ENCODE data around the gene KRTAP5-2. TPM values are rescaled to one million over a fixed set of nuclear protein-coding genes. Genes with fewer than 3 reads are reported as not detected.
A peak's percentile ranks its signal among the peaks of the same experiment; 100 is the strongest.
"Not testable (repeated sequence)": the region's sequence is repeated elsewhere in the genome, so short reads cannot be mapped to it uniquely, and the experiment has no call there.

The KRTAP5-2 gene
- total and polyA plus RNA-seq, 7 experiments from 2014 or later: not detected

DNA sequence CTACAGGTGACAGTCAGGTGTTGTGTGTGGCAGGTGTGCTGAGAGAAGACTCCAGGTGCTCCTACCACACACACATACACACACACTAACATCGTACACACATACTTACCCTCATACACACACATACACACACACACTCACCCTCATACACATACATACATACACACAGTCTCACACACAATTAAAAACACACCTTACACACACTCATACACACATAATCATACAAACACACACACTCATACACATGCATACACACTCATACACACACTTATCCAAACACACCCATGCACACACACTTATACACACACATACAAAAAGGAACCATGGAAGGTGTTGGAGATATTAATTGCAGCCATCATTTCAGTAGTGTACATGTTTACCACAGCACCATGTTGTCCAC, 5.5 kb upstream of the KRTAP5-2 start:
- DNase-seq (no peak), ATAC-seq (no peak)
- H3K27me3 ChIP-seq (ENCODE audit: control insufficient read depth in 2 of 2, insufficient read depth in 2 of 2, low read length in 2 of 2): peaks cover 0 to 4% of the 10 kb centered on the region in 2 donors
- H3K9me3 ChIP-seq (ENCODE audit: control insufficient read depth in 2 of 3, low read length in 3 of 3): no peaks in the 10 kb centered on the region
- intact Hi-C loops (cut with micrococcal nuclease): no loop called here
- ChIA-PET POLR2A (no interaction called here), CTCF (no interaction called here)
- no peaks in the 10 kb centered on the region for H3K36me3 ChIP-seq (ENCODE audit: control insufficient read depth in 2 of 3, insufficient read depth in 3 of 3, low read length in 3 of 3)
- no peaks in the 10 kb centered on the region for H3K9me3 Mint-ChIP-seq
- peaks cover 0 to 3% (median 0%) of the 10 kb centered on the region in 7 donors for H3K4me1 Mint-ChIP-seq
- no peaks in the 10 kb centered on the region for H3K4me1 ChIP-seq (ENCODE audit: control insufficient read depth in 2 of 2, insufficient read depth in 2 of 2, low read length in 2 of 2)
- no peak overlapping the region for H3K4me3 Mint-ChIP-seq
- H3K27ac Mint-ChIP-seq: no peak overlapping the region
- no peaks in the 10 kb centered on the region for H3K36me3 Mint-ChIP-seq
- no peak overlapping the region for H3K4me3 ChIP-seq (ENCODE audit: low read length)
- no peak overlapping the region for H3K27ac ChIP-seq (ENCODE audit: low read depth, low read length)
- H3K27me3 Mint-ChIP-seq: peaks cover 38 to 57% (median 51%) of the 10 kb centered on the region in 5 donors

GRCh38 chr11:1601663-1602062, 3.6 kb upstream of the KRTAP5-2 start:
- POLR2A ChIA-PET: not testable (repeated sequence)

DNA sequence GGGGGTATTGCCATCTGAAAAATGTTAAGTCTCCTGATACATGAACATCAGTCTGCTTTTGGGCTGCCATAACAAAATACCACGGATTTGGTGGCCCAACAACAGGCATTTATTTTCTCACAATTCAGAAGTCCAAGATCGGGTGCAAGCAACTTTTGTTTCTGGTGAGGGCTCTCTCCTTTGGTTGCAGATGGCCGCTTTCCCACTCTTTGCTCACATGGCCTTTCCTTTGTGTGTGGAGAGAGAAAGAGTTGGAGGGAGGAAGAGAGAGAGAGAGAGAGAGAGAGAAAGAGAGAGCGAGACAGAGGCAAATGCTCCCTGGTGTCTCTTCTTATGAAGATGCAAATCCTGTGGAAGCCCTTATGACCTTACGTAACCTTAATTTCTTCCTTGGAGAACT, 2.5 kb upstream of the KRTAP5-2 start:
- Mint-ChIP-seq H3K4me1 (peaks cover under 1 to 8% (median 3%) of the 10 kb centered on the region in 7 donors), H3K4me3 (no peak overlapping the region), H3K9me3 (no peaks in the 10 kb centered on the region), H3K27me3 (peaks cover 46 to 70% (median 56%) of the 10 kb centered on the region in 5 donors), H3K27ac (no peak overlapping the region), H3K36me3 (no peaks in the 10 kb centered on the region)
- CTCF ChIA-PET: interaction anchor here (0.6 kb wide), 1 partner anchor 28 kb away, joined by 4 read pairs; no protein-coding TSS in a partner anchor
- Histone ChIP-seq H3K4me1 (ENCODE audit: control insufficient read depth in 2 of 2, insufficient read depth in 2 of 2, low read length in 2 of 2) (peaks cover 0 to 4% of the 10 kb centered on the region in 2 donors), H3K36me3 (ENCODE audit: control insufficient read depth in 2 of 3, insufficient read depth in 3 of 3, low read length in 3 of 3) (no peaks in the 10 kb centered on the region), H3K4me3 (ENCODE audit: low read length) (no peak overlapping the region), H3K27ac (ENCODE audit: low read depth, low read length) (no peak overlapping the region), H3K27me3 (ENCODE audit: control insufficient read depth in 2 of 2, insufficient read depth in 2 of 2, low read length in 2 of 2) (peaks cover 0 to 4% of the 10 kb centered on the region in 2 donors), H3K9me3 (ENCODE audit: control insufficient read depth in 2 of 3, low read length in 3 of 3) (no peaks in the 10 kb centered on the region)
- DNase-seq (no peak), ATAC-seq (no peak)
- intact Hi-C loops (cut with micrococcal nuclease): no loop called here
- POLR2A ChIA-PET: no interaction called here

More at GRCh38 chr11:1601663-1602062, 3.6 kb upstream of the KRTAP5-2 start:
- H3K36me3 Mint-ChIP-seq; DNase-seq; H3K4me3 ChIP-seq (ENCODE audit: low read length); H3K27ac Mint-ChIP-seq; H3K9me3 Mint-ChIP-seq; ATAC-seq; H3K9me3 ChIP-seq (ENCODE audit: control insufficient read depth in 2 of 3, low read length in 3 of 3); H3K4me3 Mint-ChIP-seq; CTCF ChIA-PET; intact Hi-C loops (cut with micrococcal nuclease); H3K4me1 Mint-ChIP-seq; H3K36me3 ChIP-seq (ENCODE audit: control insufficient read depth in 2 of 3, insufficient read depth in 3 of 3, low read length in 3 of 3); H3K27me3 ChIP-seq (ENCODE audit: control insufficient read depth in 2 of 2, insufficient read depth in 2 of 2, low read length in 2 of 2); H3K27ac ChIP-seq (ENCODE audit: low read depth, low read length); H3K4me1 ChIP-seq (ENCODE audit: control insufficient read depth in 2 of 2, insufficient read depth in 2 of 2, low read length in 2 of 2): not testable (repeated sequence)
- H3K27me3 Mint-ChIP-seq: peaks cover 44 to 66% (median 57%) of the 10 kb centered on the region in 5 donors

GRCh38 chr11:1598816-1599215, 722 bp upstream of the KRTAP5-2 start:
- peaks cover 0 to 5% of the 10 kb centered on the region in 2 donors for H3K4me1 ChIP-seq (ENCODE audit: control insufficient read depth in 2 of 2, insufficient read depth in 2 of 2, low read length in 2 of 2)
- CTCF ChIA-PET: interaction anchor here (0.9 kb wide), 1 partner anchor 24 kb away, joined by 3 read pairs; no protein-coding TSS in a partner anchor
- Mint-ChIP-seq H3K36me3 (no peaks in the 10 kb centered on the region), H3K4me1 (peaks cover 5 to 14% (median 8%) of the 10 kb centered on the region in 7 donors), H3K27me3 (peaks cover 46 to 80% (median 57%) of the 10 kb centered on the region in 5 donors), H3K9me3 (no peaks in the 10 kb centered on the region), H3K27ac (no peak overlapping the region), H3K4me3 (no peak overlapping the region)
- POLR2A ChIA-PET: no interaction called here
- H3K4me3 ChIP-seq (ENCODE audit: low read length): no peak overlapping the region
- no peak for DNase-seq
- no peak for ATAC-seq
- no peaks in the 10 kb centered on the region for H3K9me3 ChIP-seq (ENCODE audit: control insufficient read depth in 2 of 3, low read length in 3 of 3)
- intact Hi-C loops (cut with micrococcal nuclease): no loop called here
- H3K36me3 ChIP-seq (ENCODE audit: control insufficient read depth in 2 of 3, insufficient read depth in 3 of 3, low read length in 3 of 3): no peaks in the 10 kb centered on the region
- no peaks in the 10 kb centered on the region for H3K27me3 ChIP-seq (ENCODE audit: control insufficient read depth in 2 of 2, insufficient read depth in 2 of 2, low read length in 2 of 2)
- no peak overlapping the region for H3K27ac ChIP-seq (ENCODE audit: low read depth, low read length)

DNA sequence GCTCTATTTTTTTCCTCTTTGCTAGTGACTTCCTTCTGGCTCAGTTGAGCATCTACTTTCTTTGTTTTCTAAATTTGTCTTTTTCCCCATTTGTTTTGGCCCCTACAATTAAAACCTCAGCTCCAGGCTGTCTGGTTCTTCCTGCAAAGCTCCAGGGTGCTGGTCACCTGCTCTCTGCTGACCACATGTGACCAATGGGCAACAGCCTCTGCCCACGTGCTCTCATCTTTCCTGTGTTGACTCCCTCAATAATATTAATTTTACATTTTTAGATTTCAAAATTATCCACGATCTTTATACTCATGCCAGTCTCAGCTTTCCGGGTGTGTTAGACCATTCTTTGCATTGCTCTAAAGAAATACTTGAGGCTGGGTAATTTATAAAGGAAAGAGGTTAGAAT, 312 bp upstream of the KRTAP5-2 start:
- Mint-ChIP-seq H3K4me1 (peaks cover 5 to 14% (median 8%) of the 10 kb centered on the region in 7 donors), H3K27ac (peak overlapping the region in 1 of 9 donors; percentile 28), H3K27me3 (peaks cover 46 to 77% (median 57%) of the 10 kb centered on the region in 5 donors)
- H3K4me1 ChIP-seq (ENCODE audit: control insufficient read depth in 2 of 2, insufficient read depth in 2 of 2, low read length in 2 of 2); ATAC-seq; POLR2A ChIA-PET; H3K27ac ChIP-seq (ENCODE audit: low read depth, low read length); H3K27me3 ChIP-seq (ENCODE audit: control insufficient read depth in 2 of 2, insufficient read depth in 2 of 2, low read length in 2 of 2); DNase-seq; H3K9me3 Mint-ChIP-seq; H3K4me3 ChIP-seq (ENCODE audit: low read length); H3K4me3 Mint-ChIP-seq; H3K9me3 ChIP-seq (ENCODE audit: control insufficient read depth in 2 of 3, low read length in 3 of 3); intact Hi-C loops (cut with micrococcal nuclease); H3K36me3 Mint-ChIP-seq; H3K36me3 ChIP-seq (ENCODE audit: control insufficient read depth in 2 of 3, insufficient read depth in 3 of 3, low read length in 3 of 3): not testable (repeated sequence)
- CTCF ChIA-PET: interaction anchor here (0.6 to 0.9 kb wide), 3 partner anchors 9 to 26 kb away, joined by 3 to 5 read pairs (median 3); partner anchors contain the start of gene DUSP8

GRCh38 chr11:1597331-1597993, 632 bp downstream of the KRTAP5-2 start:
- CTCF ChIA-PET: interaction anchor here (0.6 to 0.9 kb wide), 3 partner anchors 11 to 512 kb away, joined by 3 to 4 read pairs (median 3); partner anchors contain the start of gene DUSP8

More at GRCh38 chr11:1597331-1597993, 632 bp downstream of the KRTAP5-2 start:
- peaks cover 42 to 79% (median 52%) of the 10 kb centered on the region in 5 donors for H3K27me3 Mint-ChIP-seq
- intact Hi-C loops (cut with micrococcal nuclease): no loop called here
- POLR2A ChIA-PET: no interaction called here
- H3K4me3 ChIP-seq (ENCODE audit: low read length): no peak overlapping the region
- peaks cover 0 to 5% of the 10 kb centered on the region in 2 donors for H3K4me1 ChIP-seq (ENCODE audit: control insufficient read depth in 2 of 2, insufficient read depth in 2 of 2, low read length in 2 of 2)
- no peaks in the 10 kb centered on the region for H3K36me3 ChIP-seq (ENCODE audit: control insufficient read depth in 2 of 3, insufficient read depth in 3 of 3, low read length in 3 of 3)
- no peaks in the 10 kb centered on the region for H3K9me3 ChIP-seq (ENCODE audit: control insufficient read depth in 2 of 3, low read length in 3 of 3)
- no peaks in the 10 kb centered on the region for H3K36me3 Mint-ChIP-seq
- no peak overlapping the region for H3K27ac Mint-ChIP-seq
- no peaks in the 10 kb centered on the region for H3K9me3 Mint-ChIP-seq
- DNase-seq (no peak), ATAC-seq (no peak)
- no peak overlapping the region for H3K4me3 Mint-ChIP-seq
- H3K27ac ChIP-seq (ENCODE audit: low read depth, low read length): no peak overlapping the region
- no peaks in the 10 kb centered on the region for H3K27me3 ChIP-seq (ENCODE audit: control insufficient read depth in 2 of 2, insufficient read depth in 2 of 2, low read length in 2 of 2)
- H3K4me1 Mint-ChIP-seq: peaks cover 5 to 14% (median 8%) of the 10 kb centered on the region in 7 donors
